GM12874 (cell line): ENCODE data around the gene SLC8A1.

Experiments
- CTCF ChIP-seq: IDR thresholded peaks from 2 replicates; pipeline ENCODE4 v1.5.1; 2011; ENCODE audit warnings: low read depth, mild to moderate bottlenecking, control low read depth, low read length, moderate library complexity; ENCODE audit not compliant: insufficient read depth

The SLC8A1 gene

DNA sequence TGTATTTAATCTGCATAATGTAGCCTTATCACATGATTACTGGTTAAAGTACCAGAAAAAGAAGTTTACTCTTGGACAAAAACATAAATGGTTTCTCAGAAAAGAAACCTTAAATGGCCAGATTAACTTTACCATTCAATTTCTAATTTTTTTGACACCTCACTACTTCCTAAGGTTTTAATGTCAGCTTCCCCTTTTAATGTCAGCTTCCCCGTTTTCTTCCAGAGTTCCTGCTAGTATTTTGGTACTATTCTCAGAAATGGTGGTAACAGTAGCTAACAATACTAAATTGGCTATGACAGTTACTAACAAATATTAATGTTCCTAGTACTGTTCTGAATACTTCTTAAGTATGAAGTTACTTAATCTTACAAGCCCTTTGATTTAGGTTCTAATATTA, 22.4 kb upstream of the SLC8A1 start:
- no peak for TF ChIP-seq CTCF

DNA sequence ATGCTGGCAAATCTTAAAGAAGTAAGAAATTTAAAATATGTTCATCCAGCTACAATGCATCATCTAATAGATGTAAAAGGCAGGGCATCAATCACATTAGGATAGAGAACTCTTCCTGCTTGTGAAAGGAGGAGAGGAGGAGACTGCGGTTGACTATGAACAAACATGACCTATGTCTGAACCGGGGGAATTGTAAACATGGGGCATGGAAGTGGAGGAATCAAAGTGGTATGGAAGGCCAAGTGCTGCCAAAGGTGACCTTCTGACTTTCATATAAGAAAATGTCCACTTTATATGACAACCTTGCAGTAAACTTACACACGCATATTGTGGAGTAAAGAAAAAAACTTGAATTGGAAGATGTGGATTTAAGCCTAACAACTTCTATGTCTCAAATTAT, 20.0 kb upstream of the SLC8A1 start:
- TF ChIP-seq CTCF, result no peak

DNA sequence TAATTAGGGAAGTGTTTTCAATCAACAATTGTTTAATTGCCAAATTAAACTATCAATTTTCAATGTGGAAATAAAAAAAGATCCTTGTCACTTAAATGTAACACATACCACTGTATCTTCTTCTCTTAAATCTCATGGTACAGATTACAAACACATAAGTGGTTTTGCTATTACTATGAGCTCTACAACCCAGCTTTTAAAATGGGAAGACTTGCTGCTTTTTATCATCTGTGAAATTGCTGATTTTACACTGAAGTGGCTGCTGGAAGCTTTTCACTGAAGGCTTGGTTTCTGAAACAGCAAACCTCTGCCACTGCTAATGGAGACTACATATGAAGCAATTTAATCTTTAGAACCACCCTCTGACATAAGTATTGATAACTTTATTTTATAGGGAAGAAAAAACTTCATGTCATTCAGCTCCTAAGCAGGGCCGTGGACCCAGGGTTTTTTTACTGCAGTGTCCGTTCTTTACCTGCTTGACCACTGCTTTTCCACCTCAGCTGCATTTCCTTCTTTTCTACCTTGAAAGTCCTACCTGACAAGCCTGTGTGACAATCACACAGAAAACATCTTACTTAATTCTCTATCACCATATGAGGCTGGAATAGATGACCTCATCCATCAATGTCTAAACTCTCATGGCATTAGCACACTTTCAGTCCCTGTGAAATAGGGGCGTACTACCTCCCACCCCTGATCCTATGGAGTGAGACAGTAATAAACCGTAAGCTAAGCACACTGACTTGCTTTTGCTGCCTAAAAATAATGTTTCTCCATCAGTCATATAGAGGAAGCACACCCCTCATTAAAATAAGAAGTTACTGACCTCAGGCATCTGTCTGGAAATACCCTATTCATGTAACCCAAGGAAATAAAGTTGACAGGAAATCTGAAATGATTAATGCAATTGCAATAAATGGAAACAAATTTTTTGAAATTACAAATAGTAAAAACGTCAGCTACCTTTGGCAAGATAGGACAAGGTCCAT, 19.2 kb upstream of the SLC8A1 start:
- TF ChIP-seq CTCF, result no peak

DNA sequence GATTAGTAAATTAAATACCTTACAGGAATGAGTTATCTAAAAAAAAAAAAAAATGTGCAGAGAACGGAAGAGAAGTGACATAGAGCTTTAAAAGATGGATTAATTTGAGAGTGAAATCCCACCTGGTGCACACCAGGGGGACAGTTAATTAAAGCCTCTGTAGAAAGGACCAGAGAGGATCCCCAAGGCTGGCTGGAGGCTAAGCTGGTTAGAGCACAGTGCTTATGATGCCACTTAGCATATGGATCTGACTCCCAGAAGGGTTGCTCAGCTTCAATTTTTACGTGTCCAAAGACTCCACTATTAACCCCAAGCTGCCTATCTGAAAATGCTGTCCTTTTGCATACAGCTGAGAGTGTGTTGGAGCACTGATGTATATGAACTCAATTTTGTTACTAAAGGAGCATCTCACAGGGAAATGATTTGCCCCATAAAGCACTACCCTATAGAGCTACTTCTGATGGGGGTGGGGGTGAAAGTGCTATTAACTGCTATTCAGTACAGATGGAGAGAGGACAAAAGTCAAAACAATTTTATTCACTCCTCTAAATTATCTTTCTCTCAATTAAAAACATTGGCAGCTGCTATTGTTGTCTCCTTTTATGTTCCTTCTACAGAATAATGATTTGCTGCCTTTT, 15.2 kb upstream of the SLC8A1 start:
- TF ChIP-seq CTCF, result no peak

GRCh38 chr2:40466332-40466906, 14.5 kb upstream of the SLC8A1 start:
- TF ChIP-seq CTCF, result no peak

DNA sequence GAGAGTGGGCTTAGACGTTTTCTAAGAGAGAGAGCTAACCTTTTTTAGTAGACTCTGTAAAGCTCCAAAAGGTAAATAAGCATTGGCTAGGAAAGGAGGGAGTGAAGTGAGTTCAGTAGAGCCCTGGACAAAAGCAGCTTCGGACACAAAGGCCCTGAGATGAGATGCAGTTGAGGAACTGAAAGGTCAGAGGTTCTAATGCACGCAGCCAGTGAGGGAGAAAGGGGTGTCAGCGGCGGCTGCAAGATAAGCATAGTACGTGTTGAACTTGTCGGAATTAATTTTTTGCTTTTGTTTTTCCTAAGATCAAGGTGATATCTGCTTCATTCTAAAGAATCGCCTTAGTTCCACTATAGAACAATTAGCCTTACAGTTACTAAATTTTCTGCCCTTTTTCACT, 11.2 kb upstream of the SLC8A1 start:
- no peak for TF ChIP-seq CTCF

- no peak for TF ChIP-seq CTCF
These were observed 6.4 kb upstream of the SLC8A1 start for GRCh38 chr2:40458271-40458794.
